CD4-positive, alpha-beta T cell treated with Interleukin-17A for 1 hour (primary cell): ENCODE data around the gene ATG4B.

ENCODE experiments used
- DNase-seq: peaks from one replicate; pipeline ENCODE4 v3.0.0-alpha.2; 2020

Gene ATG4B

DNA sequence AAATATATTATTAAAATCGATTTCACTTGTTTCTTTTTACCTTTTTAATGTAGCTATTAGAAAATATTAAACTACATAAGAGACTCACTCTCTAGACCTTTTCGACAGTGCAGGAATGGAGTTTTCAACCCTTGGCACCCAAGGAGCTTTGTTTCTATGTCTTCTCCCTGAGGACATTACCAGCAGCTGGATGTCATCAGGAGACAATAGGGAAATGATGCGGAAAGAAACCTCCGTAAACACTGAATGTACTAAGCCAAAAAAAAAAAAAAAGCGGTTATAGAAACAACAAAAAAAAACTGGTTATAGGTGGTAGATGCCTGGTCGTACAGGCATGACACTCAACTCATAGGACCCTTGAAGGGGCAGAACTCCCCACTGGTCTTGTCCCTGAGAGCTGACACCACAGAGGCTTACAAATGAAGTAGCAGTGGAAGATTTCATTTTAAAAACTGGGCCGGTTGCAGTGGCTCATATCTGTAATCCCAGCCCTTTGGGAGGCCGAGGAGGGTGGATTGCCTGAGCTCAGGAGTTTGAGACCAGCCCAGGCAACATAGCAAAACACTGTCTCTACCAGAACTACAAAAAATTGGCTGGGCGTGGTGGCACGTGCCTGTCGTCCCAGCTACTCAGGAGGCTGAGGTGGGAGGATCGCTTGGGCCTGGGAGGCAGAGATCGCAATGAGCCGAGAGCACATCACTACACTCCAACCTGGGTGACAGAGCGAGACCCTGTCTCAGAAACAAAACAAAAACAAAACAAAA lies 24.3 kb upstream of the ATG4B start:
- DNase-seq = no peak

DNA sequence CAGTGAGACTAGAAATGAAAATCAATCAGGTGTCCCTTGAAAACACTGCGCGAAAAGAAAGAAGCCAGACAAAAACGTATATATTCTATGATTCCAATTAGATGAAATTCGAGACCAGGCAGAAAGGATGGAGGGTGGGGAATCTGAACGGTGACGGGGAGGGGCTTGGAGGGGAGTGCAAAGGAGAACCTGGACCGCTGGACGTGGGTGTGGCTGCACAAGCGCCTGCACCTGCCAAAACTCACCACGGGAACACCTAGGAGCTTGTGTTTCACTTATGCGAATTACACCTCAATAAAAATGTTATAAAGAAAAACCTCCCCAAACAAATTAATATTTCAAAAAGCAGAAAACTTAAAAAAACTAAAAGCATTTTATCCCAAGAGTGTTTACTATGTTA lies 22.5 kb upstream of the ATG4B start:
- no peak for DNase-seq

DNA sequence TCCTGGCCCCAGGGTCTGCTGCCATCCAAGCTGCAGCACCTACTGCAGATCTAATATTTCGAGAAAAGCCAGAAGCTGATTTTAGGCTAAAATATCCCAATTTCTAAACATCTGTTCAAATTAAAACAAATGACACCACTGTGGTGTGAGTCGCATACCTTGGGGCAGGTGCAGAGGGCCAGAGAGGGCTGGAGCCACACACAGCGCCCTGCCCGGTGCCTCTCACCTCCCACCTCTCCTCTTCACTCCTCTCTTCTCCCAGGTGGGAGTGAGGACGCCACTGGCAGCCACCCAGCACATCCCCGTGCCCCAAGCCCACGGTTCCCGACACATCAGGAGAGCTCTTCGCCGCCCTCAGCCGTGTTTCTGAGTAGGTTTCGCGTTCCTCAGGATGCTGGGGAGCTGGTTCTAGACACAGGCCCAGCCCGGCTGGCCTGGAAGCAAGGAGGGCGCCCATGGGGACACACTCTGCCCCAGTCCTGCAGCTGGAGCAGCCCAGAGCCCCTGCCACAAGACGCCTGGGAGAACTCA lies 21.9 kb upstream of the ATG4B start:
- no peak for DNase-seq

DNA sequence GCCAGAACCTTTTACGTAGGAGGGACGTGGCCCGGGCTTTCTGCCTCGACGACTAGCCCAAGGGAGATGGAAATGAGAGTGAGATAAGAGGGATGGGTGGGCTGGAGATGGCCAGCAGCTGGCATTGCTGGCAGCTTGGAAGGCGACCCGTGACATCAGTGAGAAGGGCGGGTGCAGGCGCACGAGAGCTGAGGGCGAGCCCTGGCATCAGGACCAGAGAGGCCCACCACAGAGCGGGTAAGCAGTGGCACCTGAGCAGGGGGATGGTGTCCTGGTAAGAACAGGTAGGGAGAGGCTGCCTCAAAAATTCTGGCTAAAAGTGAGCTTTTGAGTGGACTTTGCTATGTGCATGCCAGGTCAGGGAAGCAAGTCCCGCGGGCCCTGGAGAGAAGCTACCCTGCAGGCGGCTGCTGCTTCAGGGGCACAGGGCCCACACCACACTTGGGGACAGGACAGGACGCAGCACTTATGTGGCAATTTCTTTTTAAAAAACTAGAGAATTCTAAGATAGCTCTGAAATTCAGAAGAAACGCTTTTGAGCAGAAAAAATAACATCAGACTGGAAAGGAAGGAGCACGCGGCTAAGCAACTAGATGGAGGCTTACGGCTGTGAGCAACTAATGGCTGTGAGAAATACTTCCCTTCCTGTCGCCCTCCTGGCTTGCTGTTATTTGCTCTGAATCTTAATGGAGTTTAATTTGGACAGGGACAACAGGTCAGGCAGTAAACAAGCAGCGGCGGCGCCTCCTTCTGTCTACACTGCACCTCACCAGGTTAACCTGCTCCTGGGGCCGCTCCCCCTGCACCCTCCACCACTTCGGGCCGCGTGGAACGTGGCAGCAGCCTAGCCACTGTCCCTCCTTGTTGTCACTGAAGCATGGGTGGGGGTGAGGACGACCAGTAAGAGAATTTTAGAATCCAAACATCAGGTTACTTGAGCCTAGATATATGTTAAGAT lies 21.0 kb upstream of the ATG4B start:
- DNase-seq = no peak

DNA sequence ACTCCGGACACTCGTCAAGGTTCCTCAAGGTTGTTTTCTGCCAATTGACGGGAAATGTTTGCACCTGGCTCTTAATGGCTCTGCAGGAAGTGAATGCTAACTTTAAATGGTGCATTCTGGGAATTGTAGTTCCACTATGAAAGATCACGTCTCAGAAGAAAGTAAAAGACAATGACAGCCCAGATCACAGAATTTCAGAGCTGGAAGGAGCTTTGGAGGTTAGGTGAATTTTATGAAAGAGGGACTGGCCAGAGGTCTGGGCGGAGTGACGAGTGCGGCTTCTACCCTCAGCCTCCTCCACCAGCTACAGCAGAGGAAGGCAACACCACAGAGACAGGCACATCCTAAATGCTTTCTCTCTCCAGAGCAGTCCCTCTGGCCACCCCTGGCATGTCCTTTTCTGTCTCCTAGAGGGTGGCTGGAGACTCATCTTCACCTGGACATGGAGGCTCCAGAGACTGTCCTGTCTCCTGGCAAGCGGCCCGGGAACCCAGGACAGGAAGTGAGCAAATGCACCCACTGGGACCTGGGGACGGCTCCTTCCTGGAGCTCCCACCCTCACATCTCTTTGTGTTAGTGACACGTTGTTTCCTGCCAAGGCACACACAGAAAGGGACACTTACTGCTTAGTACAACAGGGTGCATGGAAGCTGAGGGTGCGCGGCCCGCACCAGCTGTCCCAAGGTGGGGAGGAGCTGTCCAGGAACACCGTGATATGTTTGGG lies 19.9 kb upstream of the ATG4B start:
- peak; percentile 73 for DNase-seq

DNA sequence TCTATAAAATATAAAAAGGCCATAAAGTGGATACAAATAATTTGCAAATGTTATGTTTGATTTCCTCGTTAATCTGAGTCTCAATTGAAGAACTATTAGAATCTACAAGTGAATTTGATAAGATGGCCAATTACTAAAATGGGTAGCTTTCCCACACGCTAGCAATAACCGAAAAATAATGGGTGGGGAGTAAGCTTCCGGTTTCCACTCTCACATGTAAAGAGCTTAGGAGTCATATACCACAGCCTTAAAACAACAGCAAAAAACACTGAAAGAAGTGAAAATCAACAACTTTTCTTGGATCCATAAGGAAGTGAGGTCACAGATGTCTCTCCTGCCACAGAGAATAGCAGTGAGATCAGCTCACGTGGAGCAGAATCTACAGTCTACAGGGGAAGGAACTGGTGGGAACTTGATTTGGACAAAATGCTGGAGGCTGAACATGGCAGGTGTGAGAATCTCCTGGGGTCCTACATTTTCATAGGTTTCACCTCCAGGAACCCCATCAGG lies 19.1 kb upstream of the ATG4B start:
- no peak for DNase-seq

DNA sequence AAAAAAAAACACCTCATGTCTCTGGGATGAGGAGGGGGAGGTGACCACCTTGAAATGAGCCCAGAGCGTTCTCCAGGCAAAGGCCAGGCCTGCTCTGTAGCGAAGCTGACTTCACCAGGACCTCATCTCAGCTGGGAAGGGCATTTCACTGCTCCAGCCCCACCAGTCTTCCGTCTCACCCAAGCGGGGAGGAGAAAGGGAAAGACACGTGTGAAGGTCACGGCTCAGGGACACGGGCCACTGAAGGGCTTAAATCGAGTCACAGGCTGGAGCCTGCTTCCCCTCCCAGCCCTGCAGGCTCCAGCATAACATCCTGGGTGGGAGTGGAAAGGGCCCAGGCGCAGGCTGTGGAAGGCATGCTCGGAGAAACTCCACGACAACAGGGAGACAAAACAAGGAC lies 18.7 kb upstream of the ATG4B start:
- DNase-seq = no peak

- no peak for DNase-seq
These were observed 17.7 kb upstream of the ATG4B start for GRCh38 chr2:241619597-241620418.

DNA sequence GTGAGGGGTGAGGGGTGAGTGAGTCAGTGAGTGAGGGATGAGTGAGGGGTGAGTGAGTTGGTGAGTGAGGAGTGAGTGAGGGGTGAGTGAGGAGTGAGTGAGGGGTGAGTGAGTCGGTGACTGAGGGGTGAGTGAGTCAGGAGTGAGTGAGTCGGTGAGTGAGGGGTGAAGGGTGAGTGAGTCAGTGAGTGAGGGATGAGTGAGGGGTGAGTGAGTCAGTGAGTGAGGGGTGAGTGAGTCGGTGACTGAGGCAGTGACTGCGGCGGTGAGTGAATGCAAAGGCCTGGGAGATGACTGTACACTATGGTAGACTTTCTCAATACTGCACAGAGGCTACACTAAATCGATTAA lies 17.1 kb upstream of the ATG4B start:
- DNase-seq = no peak

DNA sequence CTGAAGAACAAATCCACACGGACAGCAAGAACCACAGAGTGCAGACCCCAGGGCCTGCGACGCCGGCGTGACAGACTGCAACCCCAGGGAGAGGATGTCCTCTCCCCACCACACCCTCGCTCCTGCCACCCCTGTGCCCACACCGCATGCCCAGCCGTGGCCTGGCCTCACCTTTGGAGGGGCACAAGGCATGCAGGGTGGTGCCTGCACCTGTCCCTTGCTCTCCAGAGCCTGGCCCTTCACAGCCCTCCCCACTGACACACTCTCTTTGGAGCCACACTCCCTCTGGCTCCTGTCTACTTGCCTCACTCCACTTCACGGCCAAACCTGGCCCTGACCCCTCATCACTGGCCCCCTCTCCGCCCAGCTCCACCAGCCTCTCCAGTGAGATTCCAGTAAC lies 9.8 kb upstream of the ATG4B start:
- DNase-seq = no peak

- DNase-seq = no peak
These were observed 7.6 kb upstream of the ATG4B start for GRCh38 chr2:241629762-241630435.

DNA sequence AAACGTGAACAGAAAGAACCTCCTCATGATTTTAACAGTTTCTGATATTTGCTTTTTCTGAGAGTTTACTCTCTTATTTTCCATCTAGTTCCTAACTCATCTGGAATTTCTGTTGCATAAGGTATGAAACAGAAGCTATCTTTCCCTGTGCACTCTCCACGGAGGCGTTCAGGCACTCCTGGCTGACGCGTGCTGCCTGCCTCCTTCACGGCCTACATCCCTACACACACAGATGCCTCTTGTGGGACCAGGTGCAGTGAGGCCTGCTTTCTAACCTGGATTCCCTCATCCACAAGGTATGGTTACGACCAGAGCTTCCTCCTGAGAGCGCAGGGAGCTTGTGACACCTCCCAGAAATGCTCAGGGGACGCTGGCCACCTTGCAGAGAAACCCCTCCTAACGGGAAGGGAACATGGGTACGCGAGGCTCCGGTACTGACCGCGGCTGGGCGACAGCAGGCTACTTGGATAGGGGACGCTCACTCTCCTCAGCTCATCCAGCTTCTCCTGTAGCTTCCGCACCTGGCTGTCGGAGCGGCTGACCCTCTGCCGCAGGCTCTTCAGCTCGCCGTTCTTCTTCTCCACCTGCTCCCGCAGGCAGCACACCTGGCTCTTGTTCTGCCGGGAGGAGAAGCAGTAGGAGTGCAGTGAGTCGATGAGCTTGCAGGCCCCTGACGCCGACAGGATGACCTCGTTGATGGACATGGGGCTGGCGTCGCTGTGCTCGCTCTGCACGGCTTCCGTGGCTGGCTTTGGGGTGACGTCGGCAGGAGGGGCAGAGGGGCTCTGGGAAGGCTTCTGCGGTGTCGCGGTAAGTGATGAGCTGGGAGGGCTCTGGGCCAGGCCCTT lies 4.8 kb upstream of the ATG4B start:
- no peak for DNase-seq

DNA sequence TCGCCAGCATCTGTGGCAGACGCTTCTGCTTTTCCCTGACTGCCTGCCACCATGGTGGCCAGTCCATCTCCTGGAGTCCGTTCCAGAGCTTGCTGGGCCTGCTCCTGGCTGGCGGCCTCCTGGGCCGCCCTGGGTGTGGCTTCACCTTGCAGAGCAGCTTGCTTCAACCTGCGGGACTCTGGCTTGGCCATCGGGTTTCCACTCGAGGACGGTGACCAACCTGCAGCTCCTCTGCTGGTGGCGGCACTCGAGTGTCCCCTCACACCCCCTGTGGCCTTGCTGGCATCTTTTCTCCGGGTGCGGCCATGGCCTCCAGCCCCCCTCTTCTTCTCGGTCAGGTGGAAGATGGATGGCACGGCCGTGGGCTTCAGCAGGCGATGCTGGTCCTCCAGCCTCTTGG lies 3.9 kb upstream of the ATG4B start:
- DNase-seq = no peak

GRCh38 chr2:241635756-241636155 lies 1.7 kb upstream of the ATG4B start:
- no peak for DNase-seq

- peak; percentile 20 for DNase-seq
These were observed 1.1 kb upstream of the ATG4B start for GRCh38 chr2:241636182-241637017.

- DNase-seq = no peak
These were observed 535 bp downstream of the ATG4B start for GRCh38 chr2:241637795-241638660.

DNA sequence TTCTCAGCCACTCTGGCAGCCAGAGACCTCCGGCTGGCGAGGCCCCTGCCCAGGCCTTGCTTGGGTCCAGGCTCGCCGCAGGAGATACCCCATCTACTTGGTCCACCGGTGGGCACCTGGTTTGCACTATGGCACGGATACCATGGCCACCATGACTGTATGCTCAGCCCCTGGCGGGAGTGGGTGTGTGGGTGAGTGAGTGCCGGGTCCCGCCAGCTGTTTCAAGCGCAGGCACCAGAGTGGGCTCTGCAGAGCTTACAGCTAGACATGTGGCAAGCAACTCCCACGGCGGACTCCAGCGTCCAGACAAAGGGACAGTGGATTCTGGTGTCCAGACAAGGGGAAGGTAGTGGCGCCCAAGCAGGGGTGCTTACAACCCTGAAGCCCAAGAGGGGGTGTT lies 1.4 kb downstream of the ATG4B start:
- DNase-seq = no peak

DNA sequence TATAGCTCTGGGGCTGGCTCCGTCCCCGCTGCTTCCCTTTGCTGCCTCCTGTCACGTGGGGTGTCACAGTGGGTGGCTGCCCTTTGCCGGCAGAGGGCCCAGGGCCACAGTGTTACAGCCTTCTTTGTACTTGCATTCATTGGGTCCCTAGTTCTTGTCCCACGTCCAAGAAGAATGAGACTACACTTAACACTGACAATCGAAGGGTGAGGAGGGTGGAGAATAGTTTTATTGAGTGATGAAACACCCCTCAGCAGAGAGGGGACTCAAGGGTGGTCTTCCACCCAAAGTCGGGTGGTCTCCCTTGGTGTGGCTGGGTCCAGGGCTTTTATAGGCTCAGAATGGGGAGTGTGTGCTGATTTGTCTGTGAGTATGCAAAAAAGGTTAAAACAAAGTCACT lies 1.9 kb downstream of the ATG4B start:
- no peak for DNase-seq
